HG02571 (cell line): ENCODE measurements around the gene PASD1.
"Not testable (repeated sequence)": the region's sequence is repeated elsewhere in the genome, so short reads cannot be mapped to it uniquely, and the experiment has no call there.

Experiments
- ATAC-seq: cut with Tn5 transposase; IDR thresholded peaks from one replicate; pipeline ENCODE4 v1.9.1; 2021; ENCODE audit warnings: mild to moderate bottlenecking, moderate library complexity; ENCODE audit not compliant: unreplicated experiment

PASD1 gene

GRCh38 chrX:151609222-151609621, 45.7 kb downstream of the PASD1 start:
- ATAC-seq, result no peak

GRCh38 chrX:151621422-151621821, 57.9 kb downstream of the PASD1 start:
- no peak for ATAC-seq

GRCh38 chrX:151624677-151625076, 61.2 kb downstream of the PASD1 start:
- ATAC-seq, result no peak

- ATAC-seq, result no peak
These were observed 68.3 kb downstream of the PASD1 start for GRCh38 chrX:151631822-151632221.

GRCh38 chrX:151633157-151633556, 69.7 kb downstream of the PASD1 start:
- no peak for ATAC-seq

GRCh38 chrX:151634937-151635336, 71.5 kb downstream of the PASD1 start:
- no peak for ATAC-seq

GRCh38 chrX:151641564-151641963, 78.1 kb downstream of the PASD1 start:
- ATAC-seq, result no peak

GRCh38 chrX:151675121-151675746, 111.8 kb downstream of the PASD1 start:
- ATAC-seq, result no peak

GRCh38 chrX:151676196-151676595, 112.7 kb downstream of the PASD1 start:
- ATAC-seq, result no peak

GRCh38 chrX:151679798-151680402, 116.4 kb downstream of the PASD1 start:
- no peak for ATAC-seq

GRCh38 chrX:151680805-151681204, 117.3 kb downstream of the PASD1 start:
- ATAC-seq, result peak; percentile 83

GRCh38 chrX:151687635-151688034, 124.2 kb downstream of the PASD1 start:
- ATAC-seq, result no peak

GRCh38 chrX:151688695-151689094, 125.2 kb downstream of the PASD1 start:
- no peak for ATAC-seq

GRCh38 chrX:151692825-151693224, 129.3 kb downstream of the PASD1 start:
- no peak for ATAC-seq

- ATAC-seq, result no peak
These were observed 130.6 kb downstream of the PASD1 start for GRCh38 chrX:151694121-151694520.

GRCh38 chrX:151694661-151695582, 131.4 kb downstream of the PASD1 start, which contains the start of gene PRRG3:
PRRG3 (plus strand) TSS chrX:151695458; CDS start chrX:151698815, 3,357 bp downstream.
- ATAC-seq, result no peak

- no peak for ATAC-seq
These were observed 132.3 kb downstream of the PASD1 start for GRCh38 chrX:151695583-151696340.

- not testable (repeated sequence) for ATAC-seq
These were observed 133.6 kb downstream of the PASD1 start for GRCh38 chrX:151697082-151697481.

GRCh38 chrX:151697522-151697921, 134.0 kb downstream of the PASD1 start:
- no peak for ATAC-seq

- no peak for ATAC-seq
These were observed 135.0 kb downstream of the PASD1 start for GRCh38 chrX:151698485-151698884.

- ATAC-seq, result no peak
These were observed 136.3 kb downstream of the PASD1 start for GRCh38 chrX:151699746-151700145.
